ENCODE data around the gene SLC9A4. TPM values are rescaled to one million over a fixed set of nuclear protein-coding genes. Genes with fewer than 3 reads are reported as not detected.

SLC9A4 gene
- total and polyA plus RNA-seq, 2 donors (not counting 3 experiments of a cell fraction or from before 2014, with no cell fraction given): not detected

- H3K9me3 ChIP-seq (replicated peaks; ENCODE audit: control insufficient read depth, insufficient read depth, low read length): no peaks in the 10 kb centered on the region
- FAIRE-seq: no peak
- H3K4me1 ChIP-seq (ENCODE audit: control insufficient read depth, extremely low read depth, insufficient read depth, low read length): peaks cover 7% of the 10 kb centered on the region
- no peaks in the 10 kb centered on the region for H4K20me1 ChIP-seq (replicated peaks; ENCODE audit: control insufficient read depth, extremely low read depth, insufficient read depth, low read length)
- ChIA-PET POLR2A (no interaction called here), CTCF (interaction anchor here (2.7 kb wide), 1 partner anchor 197 kb away, joined by 7 read pairs; no protein-coding TSS in a partner anchor)
- no peak for DNase-seq (ENCODE audit: low read depth, low spot score)
- H3K4me3 ChIP-seq (replicated peaks in 1 of 3; ENCODE audit: insufficient read depth in 1 of 3, low read depth in 1 of 3, low read length in 3 of 3): no peak overlapping the region
- H3K79me2 ChIP-seq (ENCODE audit: control insufficient read depth, insufficient read depth, low read length): no peaks in the 10 kb centered on the region
- intact Hi-C loops (cut with micrococcal nuclease): no loop called here
- H3K27ac ChIP-seq (ENCODE audit: insufficient read depth, low read depth, low read length): no peak overlapping the region
- no TSS peak for BruUV-seq (replicated peaks)
- no peaks in the 10 kb centered on the region for H3K9me1 ChIP-seq (replicated peaks; ENCODE audit: control insufficient read depth, extremely low read depth, insufficient read depth, low read length)
- dilution Hi-C loops (cut with MboI; ENCODE audit: extremely low pct_ligation_motif_present, low sequenced_read_pairs): no loop called here
- TF ChIP-seq POLR2AphosphoS5 (IDR thresholded peaks at IDR 0.05; ENCODE audit: insufficient read depth, low read depth, low read length) (no peak), GATA2 (IDR thresholded peaks at IDR 0.05; ENCODE audit: insufficient read depth, insufficient read length, low read depth, low read length) (no peak), POLR2A (IDR thresholded peaks at IDR 0.05; ENCODE audit: low read depth, low read length) (no peak), FOS (IDR thresholded peaks at IDR 0.05; ENCODE audit: borderline replicate concordance, insufficient read depth, low read length) (no peak), CTCF (IDR thresholded peaks at IDR 0.05; ENCODE audit: extremely low read depth in 1 of 2, insufficient read depth in 1 of 2, low read depth in 1 of 2, low read length in 2 of 2) (no peak), MAX (IDR thresholded peaks at IDR 0.05; ENCODE audit: insufficient read depth, insufficient read length) (no peak), JUN (IDR thresholded peaks at IDR 0.05; ENCODE audit: borderline replicate concordance, insufficient read depth, insufficient read length, low read depth) (no peak), MYC (IDR thresholded peaks at IDR 0.05; ENCODE audit: low read depth, low read length) (no peak), EZH2 (IDR thresholded peaks at IDR 0.05; ENCODE audit: borderline replicate concordance, low read depth, low read length, severe bottlenecking) (no peak)
- no peak overlapping the region for H2AFZ ChIP-seq (ENCODE audit: low read depth, low read length)
- H3K4me2 ChIP-seq (ENCODE audit: insufficient read depth, low read length): no peak overlapping the region
- H3K36me3 ChIP-seq (ENCODE audit: control insufficient read depth in 2 of 2, extremely low read depth in 1 of 2, insufficient read depth in 2 of 2, low read length in 2 of 2): no peaks in the 10 kb centered on the region
- no peak overlapping the region for H3K9ac ChIP-seq (replicated peaks; ENCODE audit: extremely low read depth, insufficient read depth, low read length)
- H3K27me3 ChIP-seq (ENCODE audit: control insufficient read depth in 2 of 2, insufficient read depth in 2 of 2, low read length in 2 of 2): no peaks in the 10 kb centered on the region
Measured at GRCh38 chr2:102438111-102438510, 34.9 kb upstream of the SLC9A4 start.

Data from endothelial cell of umbilical vein (primary cell).